Measurements from ENCODE around the gene GPR179.

Gene GPR179

DNA sequence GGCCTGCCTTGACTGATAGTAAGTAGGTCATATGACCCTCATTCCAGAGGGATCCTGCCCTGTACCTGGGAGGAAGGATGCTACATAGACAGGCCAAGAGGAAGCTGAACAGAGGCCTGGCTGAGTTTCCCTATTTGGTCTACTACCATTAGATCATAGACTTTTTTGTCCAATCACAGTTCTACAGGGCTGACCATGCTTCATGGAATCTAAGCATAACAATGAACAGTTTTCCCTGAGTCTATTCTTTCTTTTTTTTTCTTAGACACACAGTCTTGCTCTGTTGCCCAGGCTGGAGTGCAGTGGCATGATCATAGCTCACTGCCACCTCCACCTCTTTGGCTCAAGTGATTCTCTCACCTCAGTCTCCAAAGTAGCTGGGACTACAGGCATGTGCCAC, 3.9 kb downstream of the GPR179 start:
- POLR2A ChIA-PET = interaction anchor here (2.4 to 2.9 kb wide), 2 partner anchors 10 to 12 kb away, joined by 7 to 11 read pairs; partner anchors contain the start of gene SOCS7
- CTCF ChIA-PET = interaction anchor here (0.7 to 3.9 kb wide), 2 partner anchors 9 to 10 kb away, joined by 4 to 20 read pairs; no protein-coding TSS in a partner anchor
- no peak for DNase-seq (ENCODE audit: extremely low spot score)
- no peak for TF ChIP-seq ELF4 (IDR thresholded peaks at IDR 0.05)

DNA sequence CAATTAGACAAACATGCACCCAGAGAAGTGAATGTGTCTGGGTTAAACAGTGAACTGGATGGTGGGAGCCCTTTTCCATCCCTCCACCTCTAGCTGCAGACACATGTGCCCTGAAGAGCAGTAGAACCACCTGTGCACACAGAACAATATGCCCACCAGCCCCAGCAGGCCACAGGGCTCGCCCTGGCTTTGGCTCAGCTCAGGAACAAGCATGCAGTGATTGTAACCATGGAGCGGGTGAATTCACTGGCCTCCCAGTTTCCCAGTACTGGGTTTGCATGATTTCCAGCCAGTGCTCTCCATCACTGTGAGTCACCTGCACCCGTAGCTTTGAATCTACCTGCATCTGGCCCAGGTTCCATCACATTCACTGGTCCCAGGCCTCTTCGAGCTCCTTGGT, 5.2 kb downstream of the GPR179 start:
- CTCF ChIA-PET = interaction anchor here (3.9 kb wide), 1 partner anchor 11 kb away, joined by 20 read pairs; no protein-coding TSS in a partner anchor
- TF ChIP-seq FOXK2 (IDR thresholded peaks at IDR 0.05) (no peak), NFRKB (IDR thresholded peaks at IDR 0.05) (no peak), L3MBTL2 (conservative IDR thresholded peaks at IDR 0.05) (no peak), FOXM1 (IDR thresholded peaks at IDR 0.05; ENCODE audit: borderline replicate concordance) (no peak), TARDBP (IDR thresholded peaks at IDR 0.05) (no peak), ELF4 (IDR thresholded peaks at IDR 0.05) (no peak), CTBP1 (IDR thresholded peaks at IDR 0.05; ENCODE audit: borderline replicate concordance) (no peak), ARNT (IDR thresholded peaks at IDR 0.05) (no peak)
- TF ChIP-seq, protein P1, sequence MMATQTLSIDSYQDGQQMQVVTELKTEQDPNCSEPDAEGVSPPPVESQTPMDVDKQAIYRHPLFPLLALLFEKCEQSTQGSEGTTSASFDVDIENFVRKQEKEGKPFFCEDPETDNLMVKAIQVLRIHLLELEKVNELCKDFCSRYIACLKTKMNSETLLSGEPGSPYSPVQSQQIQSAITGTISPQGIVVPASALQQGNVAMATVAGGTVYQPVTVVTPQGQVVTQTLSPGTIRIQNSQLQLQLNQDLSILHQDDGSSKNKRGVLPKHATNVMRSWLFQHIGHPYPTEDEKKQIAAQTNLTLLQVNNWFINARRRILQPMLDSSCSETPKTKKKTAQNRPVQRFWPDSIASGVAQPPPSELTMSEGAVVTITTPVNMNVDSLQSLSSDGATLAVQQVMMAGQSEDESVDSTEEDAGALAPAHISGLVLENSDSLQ (IDR thresholded peaks at IDR 0.05) = no peak
- POLR2A ChIA-PET = interaction anchor here (1.7 to 2.9 kb wide), 3 partner anchors 11 to 76 kb away, joined by 4 to 11 read pairs (median 4); partner anchors contain the start of gene SOCS7
- no peak for DNase-seq (ENCODE audit: extremely low spot score)

- ChIA-PET CTCF (interaction anchor here (0.7 to 3.9 kb wide), 3 partner anchors 11 to 140 kb away, joined by 3 to 20 read pairs (median 3); no protein-coding TSS in a partner anchor), POLR2A (interaction anchor here (1.7 to 2.9 kb wide), 3 partner anchors 11 to 76 kb away, joined by 4 to 11 read pairs (median 4); partner anchors contain the start of gene SOCS7)
- DNase-seq (ENCODE audit: extremely low spot score) = no peak
- no peak for TF ChIP-seq SP1 (IDR thresholded peaks at IDR 0.05)
- TF ChIP-seq ZNF384 (IDR thresholded peaks at IDR 0.05) = no peak
- TF ChIP-seq TARDBP (IDR thresholded peaks at IDR 0.05) = no peak
- no peak for TF ChIP-seq ARNT (IDR thresholded peaks at IDR 0.05)
- TF ChIP-seq FOXK2 (IDR thresholded peaks at IDR 0.05) = no peak
- TF ChIP-seq CTBP1 (IDR thresholded peaks at IDR 0.05; ENCODE audit: borderline replicate concordance) = no peak
- no peak for TF ChIP-seq NFRKB (IDR thresholded peaks at IDR 0.05)
- no peak for TF ChIP-seq ELF4 (IDR thresholded peaks at IDR 0.05)
- no peak for TF ChIP-seq FOXA1 (IDR thresholded peaks at IDR 0.05)
- no peak for TF ChIP-seq L3MBTL2 (conservative IDR thresholded peaks at IDR 0.05)
- TF ChIP-seq FOXM1 (IDR thresholded peaks at IDR 0.05; ENCODE audit: borderline replicate concordance) = no peak
Measured at GRCh38 chr17:38338053-38338452, 5.7 kb downstream of the GPR179 start.

DNA sequence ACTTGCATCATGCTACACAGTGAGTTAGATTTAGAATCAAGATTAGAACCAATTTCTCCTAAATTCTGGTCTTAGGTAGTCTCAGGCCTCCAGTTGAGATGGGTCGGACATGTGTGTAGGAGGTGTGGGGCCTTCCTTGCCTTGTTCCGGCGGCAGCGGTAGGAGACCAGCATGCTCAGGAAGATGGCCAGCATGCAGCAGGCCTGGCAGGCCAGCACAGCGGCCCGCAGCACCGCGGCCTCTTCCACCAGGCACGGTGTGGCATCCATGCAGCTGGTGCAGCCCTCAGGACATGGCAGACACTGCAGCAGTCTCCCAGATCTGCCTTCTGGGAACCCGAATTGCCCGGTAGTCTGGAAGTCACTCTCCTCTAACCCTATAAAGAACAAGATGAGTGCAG, 6.9 kb downstream of the GPR179 start:
- ChIA-PET CTCF (interaction anchor here (0.6 to 5.0 kb wide), 2 partner anchors 12 to 19 kb away, joined by 5 to 42 read pairs; no protein-coding TSS in a partner anchor), POLR2A (interaction anchor here (1.9 kb wide), 1 partner anchor 78 kb away, joined by 4 read pairs; no protein-coding TSS in a partner anchor)
- TF ChIP-seq LEF1 (IDR thresholded peaks at IDR 0.05; ENCODE audit: borderline replicate concordance) (no peak), FOXA1 (IDR thresholded peaks at IDR 0.05) (no peak), FOXM1 (IDR thresholded peaks at IDR 0.05; ENCODE audit: borderline replicate concordance) (no peak), TARDBP (IDR thresholded peaks at IDR 0.05) (no peak), ELF4 (IDR thresholded peaks at IDR 0.05) (no peak), CTBP1 (IDR thresholded peaks at IDR 0.05; ENCODE audit: borderline replicate concordance) (no peak), BHLHE40 (IDR thresholded peaks at IDR 0.05; ENCODE audit: borderline replicate concordance) (no peak), FOXK2 (IDR thresholded peaks at IDR 0.05) (no peak), HDGF (IDR thresholded peaks at IDR 0.05; ENCODE audit: borderline replicate concordance) (no peak), ARNT (IDR thresholded peaks at IDR 0.05) (no peak), ZNF384 (IDR thresholded peaks at IDR 0.05) (no peak), SUZ12 (IDR thresholded peaks at IDR 0.05) (no peak), NFRKB (IDR thresholded peaks at IDR 0.05) (no peak), SP1 (IDR thresholded peaks at IDR 0.05) (no peak), L3MBTL2 (conservative IDR thresholded peaks at IDR 0.05) (no peak)
- TF ChIP-seq, protein P1 (IDR thresholded peaks at IDR 0.05) = no peak
- DNase-seq (ENCODE audit: extremely low spot score) = no peak

GRCh38 chr17:38334480-38335364, 9.0 kb downstream of the GPR179 start:
- DNase-seq (ENCODE audit: extremely low spot score) = no peak
- TF ChIP-seq, protein P1 (IDR thresholded peaks at IDR 0.05) = no peak
- TF ChIP-seq FOXK2 (IDR thresholded peaks at IDR 0.05) (no peak), FOXM1 (IDR thresholded peaks at IDR 0.05; ENCODE audit: borderline replicate concordance) (no peak), BHLHE40 (IDR thresholded peaks at IDR 0.05; ENCODE audit: borderline replicate concordance) (no peak), ARNT (IDR thresholded peaks at IDR 0.05) (no peak), LEF1 (IDR thresholded peaks at IDR 0.05; ENCODE audit: borderline replicate concordance) (no peak)
- POLR2A ChIA-PET = interaction anchor here (1.3 to 2.5 kb wide), 4 partner anchors 13 to 81 kb away, joined by 3 to 15 read pairs (median 7); partner anchors contain the start of gene SOCS7
- CTCF ChIA-PET = interaction anchor here (1.2 to 5.0 kb wide), 4 partner anchors 10 to 80 kb away, joined by 4 to 42 read pairs (median 20); no protein-coding TSS in a partner anchor

All from HEK293T (cell line).